ENCODE results near the gene RBM33.

DNA sequence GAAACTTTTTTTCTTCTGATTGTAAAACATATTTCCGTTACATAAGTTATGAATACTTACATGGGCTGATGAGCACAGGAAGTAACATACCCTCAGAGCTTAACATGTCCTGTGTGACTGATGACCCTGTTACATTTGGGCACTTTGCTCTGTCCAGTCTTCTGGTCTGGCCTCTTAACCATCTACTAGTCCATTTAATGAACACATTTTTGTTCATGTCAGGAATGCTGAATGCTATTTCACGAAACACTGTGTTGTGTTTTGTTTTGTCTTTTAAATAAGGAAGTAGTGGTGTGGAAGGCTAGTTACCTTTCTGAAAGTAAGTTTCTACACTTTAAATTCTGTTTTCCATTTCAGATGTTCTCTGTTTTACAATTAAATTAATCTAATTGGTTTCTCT lies 77.7 kb downstream of the RBM33 start:
- TF ChIP-seq EP300 (IDR thresholded peaks at IDR 0.05; ENCODE audit: borderline replicate concordance) (no peak), TAF1 (IDR thresholded peaks at IDR 0.05; ENCODE audit: low read depth) (no peak), YY1 (IDR thresholded peaks at IDR 0.05; ENCODE audit: low read depth) (no peak), NFIC (IDR thresholded peaks at IDR 0.05) (no peak), TCF12 (IDR thresholded peaks at IDR 0.05; ENCODE audit: low read depth) (no peak), TEAD4 (IDR thresholded peaks at IDR 0.05) (no peak), RAD21 (IDR thresholded peaks at IDR 0.05; ENCODE audit: low read depth) (no peak), CEBPB (IDR thresholded peaks at IDR 0.05) (no peak)
- TF ChIP-seq, protein P1, sequence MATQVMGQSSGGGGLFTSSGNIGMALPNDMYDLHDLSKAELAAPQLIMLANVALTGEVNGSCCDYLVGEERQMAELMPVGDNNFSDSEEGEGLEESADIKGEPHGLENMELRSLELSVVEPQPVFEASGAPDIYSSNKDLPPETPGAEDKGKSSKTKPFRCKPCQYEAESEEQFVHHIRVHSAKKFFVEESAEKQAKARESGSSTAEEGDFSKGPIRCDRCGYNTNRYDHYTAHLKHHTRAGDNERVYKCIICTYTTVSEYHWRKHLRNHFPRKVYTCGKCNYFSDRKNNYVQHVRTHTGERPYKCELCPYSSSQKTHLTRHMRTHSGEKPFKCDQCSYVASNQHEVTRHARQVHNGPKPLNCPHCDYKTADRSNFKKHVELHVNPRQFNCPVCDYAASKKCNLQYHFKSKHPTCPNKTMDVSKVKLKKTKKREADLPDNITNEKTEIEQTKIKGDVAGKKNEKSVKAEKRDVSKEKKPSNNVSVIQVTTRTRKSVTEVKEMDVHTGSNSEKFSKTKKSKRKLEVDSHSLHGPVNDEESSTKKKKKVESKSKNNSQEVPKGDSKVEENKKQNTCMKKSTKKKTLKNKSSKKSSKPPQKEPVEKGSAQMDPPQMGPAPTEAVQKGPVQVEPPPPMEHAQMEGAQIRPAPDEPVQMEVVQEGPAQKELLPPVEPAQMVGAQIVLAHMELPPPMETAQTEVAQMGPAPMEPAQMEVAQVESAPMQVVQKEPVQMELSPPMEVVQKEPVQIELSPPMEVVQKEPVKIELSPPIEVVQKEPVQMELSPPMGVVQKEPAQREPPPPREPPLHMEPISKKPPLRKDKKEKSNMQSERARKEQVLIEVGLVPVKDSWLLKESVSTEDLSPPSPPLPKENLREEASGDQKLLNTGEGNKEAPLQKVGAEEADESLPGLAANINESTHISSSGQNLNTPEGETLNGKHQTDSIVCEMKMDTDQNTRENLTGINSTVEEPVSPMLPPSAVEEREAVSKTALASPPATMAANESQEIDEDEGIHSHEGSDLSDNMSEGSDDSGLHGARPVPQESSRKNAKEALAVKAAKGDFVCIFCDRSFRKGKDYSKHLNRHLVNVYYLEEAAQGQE (IDR thresholded peaks at IDR 0.05; ENCODE audit: low read depth) = no peak
- TF ChIP-seq, protein P2, sequence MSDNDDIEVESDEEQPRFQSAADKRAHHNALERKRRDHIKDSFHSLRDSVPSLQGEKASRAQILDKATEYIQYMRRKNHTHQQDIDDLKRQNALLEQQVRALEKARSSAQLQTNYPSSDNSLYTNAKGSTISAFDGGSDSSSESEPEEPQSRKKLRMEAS (IDR thresholded peaks at IDR 0.05) = no peak
